GM21381 (cell line): ENCODE data around the gene KCNIP4.

Experiments used
- ATAC-seq: cut with Tn5 transposase; IDR thresholded peaks from one replicate; pipeline ENCODE4 v1.9.1; 2021; ENCODE audit warnings: mild to moderate bottlenecking, moderate library complexity; ENCODE audit not compliant: unreplicated experiment

The KCNIP4 gene

GRCh38 chr4:21117541-21118180 lies 830.9 kb downstream of the KCNIP4 start:
- no peak for ATAC-seq

GRCh38 chr4:21113496-21114223 lies 834.9 kb downstream of the KCNIP4 start:
- no peak for ATAC-seq

GRCh38 chr4:21102667-21103066 lies 845.9 kb downstream of the KCNIP4 start:
- ATAC-seq, result no peak

- no peak for ATAC-seq
Observed at GRCh38 chr4:21097865-21098264, 850.7 kb downstream of the KCNIP4 start.

GRCh38 chr4:21097026-21097425 lies 851.5 kb downstream of the KCNIP4 start:
- ATAC-seq, result no peak

GRCh38 chr4:21092531-21092930 lies 856.0 kb downstream of the KCNIP4 start:
- ATAC-seq, result no peak

- no peak for ATAC-seq
Observed at GRCh38 chr4:21090094-21090666, 858.4 kb downstream of the KCNIP4 start.

GRCh38 chr4:21083413-21083812 lies 865.2 kb downstream of the KCNIP4 start:
- no peak for ATAC-seq

- ATAC-seq, result no peak
Observed at GRCh38 chr4:21077967-21078366, 870.6 kb downstream of the KCNIP4 start.

GRCh38 chr4:21067351-21067750 lies 881.2 kb downstream of the KCNIP4 start:
- ATAC-seq, result no peak

GRCh38 chr4:21061902-21062301 lies 886.7 kb downstream of the KCNIP4 start:
- no peak for ATAC-seq

- ATAC-seq, result no peak
Observed at GRCh38 chr4:21046141-21046540, 902.4 kb downstream of the KCNIP4 start.

GRCh38 chr4:21045119-21045518 lies 903.5 kb downstream of the KCNIP4 start:
- ATAC-seq, result no peak

- no peak for ATAC-seq
Observed at GRCh38 chr4:21041708-21042107, 906.9 kb downstream of the KCNIP4 start.

GRCh38 chr4:21034728-21035127 lies 913.8 kb downstream of the KCNIP4 start:
- ATAC-seq, result no peak

- ATAC-seq, result no peak
Observed at GRCh38 chr4:21032089-21032645, 916.4 kb downstream of the KCNIP4 start.

- no peak for ATAC-seq
Observed at GRCh38 chr4:21018817-21019216, 929.8 kb downstream of the KCNIP4 start.

GRCh38 chr4:21013501-21013900 lies 935.1 kb downstream of the KCNIP4 start:
- ATAC-seq, result no peak

- no peak for ATAC-seq
Observed at GRCh38 chr4:21012851-21013331, 935.7 kb downstream of the KCNIP4 start.

- no peak for ATAC-seq
Observed at GRCh38 chr4:21011106-21011505, 937.5 kb downstream of the KCNIP4 start.

- no peak for ATAC-seq
Observed at GRCh38 chr4:21009956-21010355, 938.6 kb downstream of the KCNIP4 start.

GRCh38 chr4:21005647-21006046 lies 942.9 kb downstream of the KCNIP4 start:
- no peak for ATAC-seq
